Cardiac muscle cell (in vitro differentiated cells and primary cell): Measurements from ENCODE around the gene AOPEP. TPM values are rescaled to one million over a fixed set of nuclear protein-coding genes. Genes with fewer than 3 reads are reported as not detected.
A peak's percentile ranks its signal among the peaks of the same experiment; 100 is the strongest.

Source experiments
- DNase-seq, 2 donors: peaks; one replicate each; pipeline versions ENCODE4 v3.0.0 to v3.0.0-alpha.2; 2010 to 2017; ENCODE audit warnings: low read depth in 1 of 2, low spot score in 1 of 2
- H3K27ac ChIP-seq: fragments of 200-600 bp; sonication (generic); 2 replicates; pipeline ENCODE4 v1.5.1; 2016
- H3K27me3 ChIP-seq: fragments of 200-600 bp; sonication (generic); 2 replicates; pipeline ENCODE4 v1.6.0; 2016; ENCODE audit warnings: control low read depth
- H3K36me3 ChIP-seq: fragments of 200-600 bp; sonication (generic); 2 replicates; pipeline ENCODE4 v1.5.1; 2016; ENCODE audit warnings: control low read depth
- H3K4me1 ChIP-seq: fragments of 200-600 bp; sonication (generic); 2 replicates; pipeline ENCODE4 v1.8.1; 2017; ENCODE audit warnings: low read depth, mild to moderate bottlenecking, mixed run types
- H3K4me3 ChIP-seq: fragments of 200-600 bp; sonication (generic); 2 replicates; pipeline ENCODE4 v1.5.1; 2016; ENCODE audit warnings: mild to moderate bottlenecking
- H3K9me3 ChIP-seq: fragments of 200-600 bp; sonication (generic); 2 replicates; pipeline ENCODE4 v1.5.1; 2017; ENCODE audit warnings: low read depth, mild to moderate bottlenecking, control low read depth
- CTCF ChIP-seq: IDR thresholded peaks from 2 replicates; pipeline ENCODE4 v1.5.1; 2012; ENCODE audit warnings: low read depth, mild to moderate bottlenecking, low read length
- polyA plus RNA-seq: library from polyadenylated mRNA; unstranded; fragments of >200 nt; fragmentation: Nextera tagmentation; extraction: Ambion mirVana; gene quantifications from 2 replicates; pipeline ENCODE4 v1.2.1, GENCODE V29; 2016
- total RNA-seq: library from RNA; depleted of rRNA; stranded (reverse); fragments of >200 nt; gene quantifications from 2 replicates; pipeline ENCODE4 v1.2.3, GENCODE V29; 2016

Gene AOPEP
- total and polyA plus RNA-seq, 2 experiments from 2014 or later = 46.8 to 88.7 TPM

DNA sequence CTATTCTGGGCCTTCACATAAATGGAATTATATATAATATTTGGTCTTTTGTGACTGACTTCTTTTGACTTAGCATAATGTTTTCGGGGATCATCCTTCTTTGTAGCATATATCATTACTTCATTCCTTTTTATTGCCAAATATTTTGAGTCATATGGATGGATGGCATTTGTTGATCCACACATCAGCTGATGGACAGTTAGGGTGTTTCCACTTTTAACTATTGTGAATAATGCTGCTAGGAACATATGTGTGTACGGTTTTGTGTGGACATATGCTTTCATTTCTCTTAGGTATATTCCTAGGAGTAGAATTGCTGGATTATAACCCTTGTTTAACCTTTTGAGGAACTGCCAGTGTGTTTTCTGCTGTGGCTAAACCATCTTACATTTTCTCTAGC, 341.4 kb downstream of the AOPEP start:
- H3K4me3 ChIP-seq = no peak overlapping the region
- peaks cover 10% of the 10 kb centered on the region for H3K36me3 ChIP-seq
- no peak overlapping the region for H3K27ac ChIP-seq
- peaks cover 23% of the 10 kb centered on the region for H3K4me1 ChIP-seq
- H3K9me3 ChIP-seq = no peaks in the 10 kb centered on the region
- no peak for DNase-seq
- no peak for TF ChIP-seq CTCF
- no peaks in the 10 kb centered on the region for H3K27me3 ChIP-seq

- no peak for DNase-seq
- Histone ChIP-seq H3K27ac (no peak overlapping the region), H3K4me3 (no peak overlapping the region), H3K36me3 (peaks cover 10% of the 10 kb centered on the region), H3K4me1 (peaks cover 16% of the 10 kb centered on the region), H3K27me3 (no peaks in the 10 kb centered on the region), H3K9me3 (no peaks in the 10 kb centered on the region)
- TF ChIP-seq CTCF = no peak
These were observed 344.1 kb downstream of the AOPEP start for GRCh38 chr9:95070549-95071021.

DNA sequence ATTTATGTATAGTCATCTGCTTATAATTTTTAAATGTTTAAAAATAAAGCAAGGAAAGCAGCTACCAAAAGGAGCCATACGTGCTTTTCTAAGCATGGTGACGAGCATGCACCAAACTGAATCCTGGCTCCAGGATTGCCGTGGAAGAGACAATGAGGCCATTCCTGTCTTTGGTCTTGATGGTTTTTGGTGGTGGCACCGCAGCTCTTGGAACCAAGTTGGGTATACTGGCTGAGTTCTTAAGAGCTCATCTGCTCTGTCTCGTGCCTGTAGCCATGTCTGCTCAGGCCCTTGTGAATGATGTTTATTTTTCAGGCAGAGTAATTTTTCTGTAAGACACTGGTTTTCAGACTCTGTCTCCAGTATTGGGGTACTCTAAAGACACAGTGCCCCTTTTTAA, 345.0 kb downstream of the AOPEP start:
- no peak overlapping the region for H3K27ac ChIP-seq
- H3K4me1 ChIP-seq = peaks cover 23% of the 10 kb centered on the region
- peaks cover 10% of the 10 kb centered on the region for H3K36me3 ChIP-seq
- no peak for DNase-seq
- TF ChIP-seq CTCF = no peak
- H3K27me3 ChIP-seq = no peaks in the 10 kb centered on the region
- H3K9me3 ChIP-seq = no peaks in the 10 kb centered on the region
- H3K4me3 ChIP-seq = no peak overlapping the region

GRCh38 chr9:95071925-95072324, 345.4 kb downstream of the AOPEP start:
- TF ChIP-seq CTCF = no peak
- H3K27ac ChIP-seq = no peak overlapping the region
- no peaks in the 10 kb centered on the region for H3K27me3 ChIP-seq
- H3K36me3 ChIP-seq = peaks cover 9% of the 10 kb centered on the region
- no peaks in the 10 kb centered on the region for H3K9me3 ChIP-seq
- H3K4me3 ChIP-seq = no peak overlapping the region
- no peak for DNase-seq
- H3K4me1 ChIP-seq = peaks cover 28% of the 10 kb centered on the region

- H3K4me3 ChIP-seq = no peak overlapping the region
- no peaks in the 10 kb centered on the region for H3K27me3 ChIP-seq
- DNase-seq = peak; percentile 25 to 33
- peak; percentile 30 for TF ChIP-seq CTCF
- H3K4me1 ChIP-seq = peaks cover 40% of the 10 kb centered on the region
- H3K27ac ChIP-seq = peak overlapping the region; percentile 39
- H3K36me3 ChIP-seq = no peaks in the 10 kb centered on the region
- no peaks in the 10 kb centered on the region for H3K9me3 ChIP-seq
These were observed 346.6 kb downstream of the AOPEP start for GRCh38 chr9:95073042-95073607.
